ENCODE data around the gene TGFB2. TPM values are rescaled to one million over a fixed set of nuclear protein-coding genes. Genes with fewer than 3 reads are reported as not detected.

The TGFB2 gene
- total and polyA plus RNA-seq, 2 experiments from 2014 or later = 13.6 to 17.1 TPM

DNA sequence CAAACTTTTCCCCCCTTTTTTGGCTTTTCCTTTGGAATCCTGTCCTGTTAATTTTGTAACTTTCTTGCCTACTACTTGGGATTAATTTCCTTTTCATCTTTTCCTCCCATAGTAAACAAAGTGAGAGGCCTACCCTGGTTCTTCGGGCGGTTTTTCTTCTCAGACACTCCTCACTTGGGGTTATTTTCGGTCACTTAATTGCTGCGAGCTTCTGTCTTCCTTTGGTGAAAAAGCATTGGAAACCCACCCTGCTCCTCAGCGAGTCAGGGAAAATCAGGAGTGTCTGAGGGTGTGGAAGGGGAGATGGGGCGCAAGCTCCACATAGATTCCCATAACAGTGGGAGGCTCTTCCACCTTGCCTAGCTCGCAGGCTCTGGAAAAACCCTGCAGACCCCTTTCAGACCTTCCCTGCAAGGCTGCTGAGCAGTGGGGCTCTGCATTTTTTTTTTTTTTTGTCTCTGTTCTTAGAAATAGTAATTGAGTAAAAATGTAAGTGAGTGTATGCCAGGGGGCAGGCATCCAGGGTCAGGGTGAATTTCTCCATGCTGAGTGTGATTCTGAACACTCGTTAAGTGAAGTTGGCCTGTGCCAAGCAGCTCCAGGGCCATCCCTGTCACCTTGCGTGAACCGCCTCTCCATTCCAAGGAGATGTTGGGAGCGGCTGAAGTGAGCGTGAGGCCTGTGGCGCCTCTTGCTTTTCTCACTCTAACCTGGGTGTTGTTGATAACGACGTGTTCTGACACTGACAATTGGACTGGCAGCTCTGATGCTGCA is 20.3 kb downstream of the TGFB2 start:
- Histone ChIP-seq H3K4me2 (no peak overlapping the region), H3K27me3 (no peaks in the 10 kb centered on the region), H3K4me1 (ENCODE audit: insufficient read depth) (peaks cover 11% of the 10 kb centered on the region), H3K79me2 (peaks cover 35% of the 10 kb centered on the region), H3K27ac (no peak overlapping the region), H3K9me2 (replicated peaks; ENCODE audit: insufficient read depth) (no peaks in the 10 kb centered on the region), H3K9me3 (ENCODE audit: low read depth) (no peaks in the 10 kb centered on the region), H2AFZ (no peak overlapping the region), H3K4me3 (no peak overlapping the region), H3K36me3 (replicated peaks; ENCODE audit: insufficient read depth, low read depth) (no peaks in the 10 kb centered on the region), H4K20me1 (ENCODE audit: insufficient read depth, poor library complexity, severe bottlenecking) (no peaks in the 10 kb centered on the region)
- TF ChIP-seq EZH2phosphoT487 (IDR thresholded peaks at IDR 0.05; ENCODE audit: low read depth, severe bottlenecking, unreplicated experiment) (no peak), EZH2 (IDR thresholded peaks at IDR 0.05; ENCODE audit: borderline replicate concordance) (no peak), CTCF (IDR thresholded peaks at IDR 0.05; ENCODE audit: poor library complexity) (no peak)
- no peak for DNase-seq (ENCODE audit: low spot score)
- WGBS (ENCODE audit: low lambda C conversion rate, missing lambda C conversion rate) = 90% methylated on average over 15 of the region's 15 CpGs

DNA sequence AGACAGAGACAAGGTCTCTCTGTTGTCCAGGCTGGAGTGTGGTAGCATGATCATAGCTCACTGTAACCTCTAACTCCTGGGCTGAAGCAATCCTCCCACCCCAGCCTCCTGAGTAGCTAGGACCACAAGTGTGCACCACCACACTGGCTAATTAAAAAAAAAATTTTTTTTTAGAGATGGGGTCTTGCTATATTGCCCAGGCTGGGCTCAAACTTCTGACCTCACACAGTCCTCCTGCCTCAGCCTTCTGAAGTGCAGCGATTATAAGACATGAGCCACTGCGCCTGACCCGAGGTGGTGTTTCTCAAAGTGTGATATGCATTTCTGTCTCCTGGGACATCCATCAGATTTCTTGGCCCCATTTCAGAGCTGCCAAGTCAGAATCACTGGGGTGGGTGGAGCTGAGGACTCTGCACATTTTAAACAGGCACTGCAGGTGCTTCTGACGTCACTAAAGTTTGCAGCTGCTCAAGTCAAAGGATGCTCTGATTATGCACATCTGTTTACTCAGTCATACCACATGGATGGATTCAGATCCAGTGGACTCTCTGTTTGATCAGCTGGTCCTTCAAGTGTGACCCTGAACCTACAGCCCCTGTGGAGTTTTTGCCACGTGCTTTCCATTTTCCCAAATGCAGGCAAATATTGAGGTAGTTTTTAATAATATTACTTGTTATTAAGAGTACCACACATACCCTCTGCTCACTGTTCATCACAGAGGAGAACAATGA is 21.4 kb downstream of the TGFB2 start:
- H3K4me3 ChIP-seq = no peak overlapping the region
- no peaks in the 10 kb centered on the region for H3K9me2 ChIP-seq (replicated peaks; ENCODE audit: insufficient read depth)
- no peak overlapping the region for H2AFZ ChIP-seq
- no peaks in the 10 kb centered on the region for H4K20me1 ChIP-seq (ENCODE audit: insufficient read depth, poor library complexity, severe bottlenecking)
- TF ChIP-seq EZH2phosphoT487 (IDR thresholded peaks at IDR 0.05; ENCODE audit: low read depth, severe bottlenecking, unreplicated experiment) = no peak
- TF ChIP-seq CTCF (IDR thresholded peaks at IDR 0.05; ENCODE audit: poor library complexity) = no peak
- no peak for TF ChIP-seq EZH2 (IDR thresholded peaks at IDR 0.05; ENCODE audit: borderline replicate concordance)
- H3K27ac ChIP-seq = no peak overlapping the region
- no peak for DNase-seq (ENCODE audit: low spot score)
- H3K79me2 ChIP-seq = peaks cover 40% of the 10 kb centered on the region
- 81% methylated on average over 5 of the region's 5 CpGs for WGBS (ENCODE audit: low lambda C conversion rate, missing lambda C conversion rate)
- peaks cover 11% of the 10 kb centered on the region for H3K4me1 ChIP-seq (ENCODE audit: insufficient read depth)
- H3K27me3 ChIP-seq = no peaks in the 10 kb centered on the region
- H3K9me3 ChIP-seq (ENCODE audit: low read depth) = no peaks in the 10 kb centered on the region
- H3K36me3 ChIP-seq (replicated peaks; ENCODE audit: insufficient read depth, low read depth) = no peaks in the 10 kb centered on the region
- H3K4me2 ChIP-seq = no peak overlapping the region

DNA sequence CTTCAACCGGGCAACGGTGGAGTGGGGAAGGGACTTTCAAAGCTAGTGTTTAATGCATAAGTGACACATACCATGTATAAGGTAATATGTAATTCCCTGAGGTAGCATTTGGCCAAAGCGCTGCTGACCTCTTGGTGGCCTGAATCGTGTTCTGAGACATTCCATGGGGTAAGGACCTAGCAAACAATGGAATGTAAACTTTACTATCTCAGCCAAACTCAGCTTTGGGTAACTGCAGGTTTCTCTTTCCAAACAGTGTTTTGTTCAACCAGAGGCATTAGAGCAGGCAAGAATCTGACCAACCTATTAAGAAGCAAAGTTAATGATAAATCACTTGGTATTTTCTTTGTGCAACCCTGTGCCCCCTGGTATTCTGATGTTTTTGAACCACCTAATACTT is 22.0 kb downstream of the TGFB2 start:
- DNase-seq (ENCODE audit: low spot score) = no peak
- TF ChIP-seq CTCF (IDR thresholded peaks at IDR 0.05; ENCODE audit: poor library complexity) = no peak
- TF ChIP-seq EZH2phosphoT487 (IDR thresholded peaks at IDR 0.05; ENCODE audit: low read depth, severe bottlenecking, unreplicated experiment) = no peak
- TF ChIP-seq EZH2 (IDR thresholded peaks at IDR 0.05; ENCODE audit: borderline replicate concordance) = no peak
- H4K20me1 ChIP-seq (ENCODE audit: insufficient read depth, poor library complexity, severe bottlenecking) = no peaks in the 10 kb centered on the region
- WGBS (ENCODE audit: low lambda C conversion rate, missing lambda C conversion rate) = 43% methylated on average over 4 of the region's 4 CpGs
- no peaks in the 10 kb centered on the region for H3K9me2 ChIP-seq (replicated peaks; ENCODE audit: insufficient read depth)
- H3K9me3 ChIP-seq (ENCODE audit: low read depth) = no peaks in the 10 kb centered on the region
- H3K4me3 ChIP-seq = no peak overlapping the region
- H2AFZ ChIP-seq = no peak overlapping the region
- peaks cover 37% of the 10 kb centered on the region for H3K79me2 ChIP-seq
- peaks cover 13% of the 10 kb centered on the region for H3K4me1 ChIP-seq (ENCODE audit: insufficient read depth)
- peak overlapping the region; percentile 13 for H3K4me2 ChIP-seq
- H3K27me3 ChIP-seq = no peaks in the 10 kb centered on the region
- no peak overlapping the region for H3K27ac ChIP-seq
- no peaks in the 10 kb centered on the region for H3K36me3 ChIP-seq (replicated peaks; ENCODE audit: insufficient read depth, low read depth)
